Fibroblast of lung (primary cell): ENCODE data around the gene BTBD9. TPM values are rescaled to one million over a fixed set of nuclear protein-coding genes. Genes with fewer than 3 reads are reported as not detected.

Source experiments
- DNase-seq, 2 donors: peaks; one replicate each; pipeline versions ENCODE4 v3.0.0 to v3.0.0-alpha.2; 2010; ENCODE audit warnings: low read depth in 2 of 2
- H2AFZ ChIP-seq: 2 replicates; pipeline ENCODE4 v1.5.1; 2012; ENCODE audit warnings: low read length, control low read depth, inconsistent platforms
- H3K27ac ChIP-seq: 2 replicates; pipeline ENCODE4 v1.5.1; 2011; ENCODE audit warnings: low read length, control low read depth; ENCODE audit not compliant: insufficient read depth
- H3K27me3 ChIP-seq: 2 replicates; pipeline ENCODE4 v1.5.1; 2011; ENCODE audit warnings: mild to moderate bottlenecking, low read length; ENCODE audit not compliant: control insufficient read depth, insufficient read depth
- H3K36me3 ChIP-seq: 2 replicates; pipeline ENCODE4 v1.5.1; 2011; ENCODE audit warnings: low read length; ENCODE audit not compliant: control insufficient read depth, insufficient read depth
- H3K4me1 ChIP-seq: 2 replicates; pipeline ENCODE4 v1.5.1; 2011; ENCODE audit warnings: low read length; ENCODE audit not compliant: control insufficient read depth, insufficient read depth; ENCODE audit errors: extremely low read depth
- H3K4me2 ChIP-seq: 2 replicates; pipeline ENCODE4 v1.5.1; 2011; ENCODE audit warnings: low read length, control low read depth; ENCODE audit not compliant: insufficient read depth; ENCODE audit errors: extremely low read depth
- H3K4me3 ChIP-seq, 4 experiments: fragments of 200-600 bp in 1 of 4; sonication (generic) in 1 of 4; replicated peaks in 1 of 4; 2 replicates each; pipeline ENCODE4 v1.5.1; 2011 to 2016; ENCODE audit warnings: low read length in 4 of 4, low read depth in 3 of 4, mild to moderate bottlenecking in 3 of 4, control low read depth in 2 of 4, inconsistent platforms in 1 of 4, mixed read lengths in 1 of 4; ENCODE audit not compliant: insufficient read depth in 1 of 4; ENCODE audit errors: control extremely low read depth in 1 of 4
- H3K79me2 ChIP-seq: 2 replicates; pipeline ENCODE4 v1.5.1; 2012; ENCODE audit warnings: mild to moderate bottlenecking, low read length, inconsistent platforms; ENCODE audit not compliant: control insufficient read depth, insufficient read depth
- H3K9ac ChIP-seq: 2 replicates; pipeline ENCODE4 v1.5.1; 2011; ENCODE audit warnings: mild to moderate bottlenecking, low read length, control low read depth; ENCODE audit not compliant: insufficient read depth
- H3K9me3 ChIP-seq: 2 replicates; pipeline ENCODE4 v1.5.1; 2012; ENCODE audit warnings: low read depth, low read length; ENCODE audit not compliant: control insufficient read depth, insufficient read depth
- H4K20me1 ChIP-seq: 2 replicates; pipeline ENCODE4 v1.5.1; 2011; ENCODE audit warnings: low read length; ENCODE audit not compliant: control insufficient read depth, insufficient read depth; ENCODE audit errors: extremely low read depth
- CTCF ChIP-seq, 2 donors: IDR thresholded peaks in 1 of 2; conservative IDR thresholded peaks in 1 of 2; 1 replicate in 1 of 2; 2 replicates in 1 of 2; pipeline ENCODE4 v1.5.1; 2011 to 2012; ENCODE audit warnings: low read length in 2 of 2, control low read depth in 1 of 2, inconsistent platforms in 1 of 2, low read depth in 1 of 2, mild to moderate bottlenecking in 1 of 2
- EZH2 ChIP-seq: IDR thresholded peaks from 2 replicates; pipeline ENCODE4 v1.5.1; 2012; ENCODE audit warnings: low read length, control low read depth, mild to moderate bottlenecking; ENCODE audit errors: missing control alignments
- polyA plus RNA-seq, 2 donors: library from polyadenylated mRNA; depleted of rRNA in 1 of 2; stranded (reverse) in 1 of 2; unstranded in 1 of 2; fragments of >200 nt; gene quantifications; 2 replicates each; pipeline ENCODE4 v1.2.1, GENCODE V29; 2011 to 2012; ENCODE audit warnings: missing spikeins in 1 of 2
- total RNA-seq: library from RNA; depleted of rRNA; stranded (reverse); fragments of >200 nt; gene quantifications from 2 replicates; pipeline ENCODE4 v1.2.1, GENCODE V29; 2014

The BTBD9 gene
- total and polyA plus RNA-seq, 2 donors (not counting 1 experiment from before 2014, with no cell fraction given): 7.7 to 13.4 TPM

GRCh38 chr6:38599261-38599660, 40.5 kb downstream of the BTBD9 start:
- DNase-seq: no peak
- peaks cover 4% of the 10 kb centered on the region for H3K4me1 ChIP-seq
- H3K9me3 ChIP-seq: no peaks in the 10 kb centered on the region
- no peaks in the 10 kb centered on the region for H3K36me3 ChIP-seq
- TF ChIP-seq CTCF (conservative IDR thresholded peaks at IDR 0.05 in 1 of 2, IDR thresholded peaks at IDR 0.05 in 1 of 2; ENCODE audit: low read depth in 1 of 2, low read length in 2 of 2): no peak
- TF ChIP-seq EZH2: no peak
- no peaks in the 10 kb centered on the region for H4K20me1 ChIP-seq
- no peaks in the 10 kb centered on the region for H3K79me2 ChIP-seq
- no peak overlapping the region for H2AFZ ChIP-seq
- no peak overlapping the region for H3K27ac ChIP-seq
- H3K4me3 ChIP-seq: no peak overlapping the region
- no peaks in the 10 kb centered on the region for H3K27me3 ChIP-seq
- no peak overlapping the region for H3K9ac ChIP-seq
- H3K4me2 ChIP-seq: no peak overlapping the region

- no peak for DNase-seq
- H3K79me2 ChIP-seq: no peaks in the 10 kb centered on the region
- no peak overlapping the region for H3K9ac ChIP-seq
- H2AFZ ChIP-seq: no peak overlapping the region
- no peaks in the 10 kb centered on the region for H4K20me1 ChIP-seq
- H3K27ac ChIP-seq: no peak overlapping the region
- H3K27me3 ChIP-seq: no peaks in the 10 kb centered on the region
- H3K4me2 ChIP-seq: no peak overlapping the region
- H3K4me1 ChIP-seq: no peaks in the 10 kb centered on the region
- H3K9me3 ChIP-seq: no peaks in the 10 kb centered on the region
- no peaks in the 10 kb centered on the region for H3K36me3 ChIP-seq
- TF ChIP-seq CTCF (conservative IDR thresholded peaks at IDR 0.05 in 1 of 2, IDR thresholded peaks at IDR 0.05 in 1 of 2; ENCODE audit: low read depth in 1 of 2, low read length in 2 of 2): no peak
- no peak for TF ChIP-seq EZH2
- H3K4me3 ChIP-seq: no peak overlapping the region
Measured at GRCh38 chr6:38593998-38594665, 45.6 kb downstream of the BTBD9 start.

- no peak overlapping the region for H3K9ac ChIP-seq
- no peak overlapping the region for H3K27ac ChIP-seq
- no peak overlapping the region for H3K4me2 ChIP-seq
- H3K27me3 ChIP-seq: no peaks in the 10 kb centered on the region
- no peak overlapping the region for H2AFZ ChIP-seq
- no peak overlapping the region for H3K4me3 ChIP-seq
- H4K20me1 ChIP-seq: no peaks in the 10 kb centered on the region
- no peaks in the 10 kb centered on the region for H3K4me1 ChIP-seq
- H3K36me3 ChIP-seq: no peaks in the 10 kb centered on the region
- no peaks in the 10 kb centered on the region for H3K9me3 ChIP-seq
- no peaks in the 10 kb centered on the region for H3K79me2 ChIP-seq
- DNase-seq: peak in 1 of 2 donors; percentile 11
- TF ChIP-seq CTCF (conservative IDR thresholded peaks at IDR 0.05 in 1 of 2, IDR thresholded peaks at IDR 0.05 in 1 of 2; ENCODE audit: low read depth in 1 of 2, low read length in 2 of 2) (no peak), EZH2 (no peak)
Measured at GRCh38 chr6:38593409-38593808, 46.3 kb downstream of the BTBD9 start.
